LNCAP (cell line): ENCODE data around the gene MCRIP1.
A peak's percentile ranks its signal among the peaks of the same experiment; 100 is the strongest.

Source experiments
- CTCF ChIP-seq: fragments of 450-650 bp; IDR thresholded peaks from 2 replicates; pipeline ENCODE4 v1.5.1; 2017; ENCODE audit warnings: mild to moderate bottlenecking

The MCRIP1 gene

DNA sequence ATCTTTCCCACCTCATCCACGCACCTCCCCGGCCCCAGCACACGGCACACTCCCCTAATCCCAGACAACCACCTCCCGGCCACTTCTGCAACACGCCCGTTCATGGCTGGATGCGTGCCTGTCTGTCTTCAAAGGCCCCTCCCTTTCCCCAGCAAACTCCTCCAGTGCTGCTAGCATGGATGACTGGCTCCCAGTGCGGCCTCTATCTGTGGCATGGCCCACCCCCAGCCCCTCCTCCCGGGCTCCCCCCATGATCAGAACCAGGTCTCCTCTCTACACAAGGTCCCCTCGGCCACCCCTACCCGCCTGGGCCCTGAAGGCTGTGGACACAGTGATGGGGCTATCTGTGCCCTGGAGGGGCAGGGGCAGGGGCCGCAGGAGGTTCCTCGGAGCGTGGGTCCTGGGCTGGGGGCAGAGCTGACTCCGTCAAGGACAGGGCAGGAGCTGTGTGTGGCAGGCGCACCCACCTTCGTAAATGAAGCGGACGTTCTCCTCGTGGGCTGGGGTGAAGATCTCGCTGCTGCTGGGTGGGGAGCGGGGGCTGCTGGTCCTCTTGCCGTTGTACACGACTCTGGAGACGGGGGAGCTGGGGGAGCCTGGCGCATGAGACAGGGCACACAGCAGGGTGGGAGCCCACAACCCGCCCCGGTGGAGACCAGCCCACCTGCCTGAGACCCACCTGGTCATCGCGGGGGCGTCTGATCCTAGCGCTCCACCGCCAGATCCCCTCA lies 9.1 kb downstream of the MCRIP1 start:
- no peak for TF ChIP-seq CTCF

- no peak for TF ChIP-seq CTCF
Measured at GRCh38 chr17:81822996-81823819, 9.9 kb downstream of the MCRIP1 start.

- TF ChIP-seq CTCF: no peak
Measured at GRCh38 chr17:81822312-81822637, 10.8 kb downstream of the MCRIP1 start.

- TF ChIP-seq CTCF: peak; percentile 85
Measured at GRCh38 chr17:81821603-81822311, 11.3 kb downstream of the MCRIP1 start.

DNA sequence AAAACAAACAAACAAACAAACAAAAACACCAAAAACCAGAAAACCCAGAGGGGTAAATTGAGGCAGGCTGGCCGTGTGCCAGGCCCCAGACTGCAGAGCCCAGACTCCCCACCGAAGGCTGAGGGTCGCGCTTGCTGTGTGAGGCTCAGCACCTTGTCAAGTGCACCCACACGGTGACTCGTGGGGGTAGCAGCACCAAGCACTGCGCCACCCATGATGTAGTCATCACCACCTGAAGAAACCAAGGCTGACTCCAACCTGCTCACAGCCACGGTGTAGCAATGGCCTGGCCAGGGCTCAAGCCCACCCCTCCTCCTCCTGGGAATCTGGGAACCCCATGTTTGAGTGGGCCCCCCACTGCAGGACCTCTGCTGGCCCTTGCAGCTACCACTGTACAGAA lies 11.9 kb downstream of the MCRIP1 start:
- no peak for TF ChIP-seq CTCF

DNA sequence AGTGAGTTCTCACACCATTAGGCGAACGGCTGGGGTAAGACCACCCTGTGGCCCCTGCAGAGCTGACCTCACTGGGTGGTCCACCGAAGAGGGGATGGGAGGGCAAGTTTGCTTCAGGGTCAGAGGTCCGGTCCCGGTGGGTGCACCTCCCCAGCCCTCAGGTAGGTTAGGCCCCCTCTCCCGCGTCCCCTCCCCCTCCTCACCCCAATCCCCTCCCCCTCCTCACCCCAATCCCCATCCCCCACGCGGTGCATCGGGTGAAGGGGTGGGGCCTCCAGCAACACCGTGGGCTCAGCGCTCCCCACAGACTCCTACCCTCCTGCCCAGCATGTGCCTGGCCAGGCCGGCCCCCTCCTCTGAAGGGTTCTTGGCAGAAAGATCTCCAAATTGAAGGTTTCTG lies 13.4 kb downstream of the MCRIP1 start:
- no peak for TF ChIP-seq CTCF

DNA sequence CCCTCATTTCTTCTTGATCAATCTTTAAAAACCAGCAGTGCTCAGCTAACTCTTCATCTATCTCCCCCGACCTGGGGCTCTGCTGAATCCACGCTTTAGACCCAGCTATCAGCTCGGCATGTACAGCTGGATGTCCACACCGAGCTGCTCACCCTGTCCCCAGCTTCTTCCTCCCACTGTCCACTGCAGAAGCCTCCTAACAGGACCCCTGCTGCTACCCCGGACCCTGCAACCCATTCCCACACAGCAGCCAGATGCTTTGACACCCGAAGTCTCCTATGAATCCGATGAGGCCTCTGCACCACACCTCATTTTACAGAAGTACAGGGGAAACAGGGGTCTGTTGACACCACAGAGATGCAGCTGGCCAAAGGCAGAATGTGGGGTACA lies 15.3 kb downstream of the MCRIP1 start:
- TF ChIP-seq CTCF: no peak
